Stomach (tissue), 4 donors: ENCODE measurements around the gene SIRT7.

Experiments
- CTCF ChIP-seq, 7 experiments: fragments of 450-650 bp in 4 of 7; fragments of 200-600 bp in 3 of 7; sonication (generic) in 3 of 7; IDR thresholded peaks; one replicate each; pipeline ENCODE4 v1.5.1; 2016 to 2019; ENCODE audit warnings: antibody characterized with exemption in 7 of 7, control low read depth in 2 of 7, mild to moderate bottlenecking in 1 of 7
- EP300 ChIP-seq: sonication (generic); formaldehyde crosslinking; IDR thresholded peaks from one replicate; pipeline ENCODE4 v1.6.1; 2017; ENCODE audit warnings: antibody characterized with exemption
- POLR2A ChIP-seq, 4 donors: fragments of 450-650 bp; IDR thresholded peaks; one replicate each; pipeline ENCODE4 v1.6.1; 2016; ENCODE audit warnings: antibody characterized with exemption in 4 of 4, control low read depth in 2 of 4, mild to moderate bottlenecking in 1 of 4, moderate library complexity in 1 of 4
- POLR2AphosphoS5 ChIP-seq, 3 donors: sonication (generic); formaldehyde crosslinking; IDR thresholded peaks; one replicate each; pipeline ENCODE4 v1.6.1; 2016; ENCODE audit warnings: antibody characterized with exemption in 3 of 3

- TF ChIP-seq POLR2AphosphoS5 (IDR thresholded peaks at IDR 0.05) (no peak), POLR2A (IDR thresholded peaks at IDR 0.05) (no peak), CTCF (IDR thresholded peaks at IDR 0.05) (no peak), EP300 (no peak)
These were observed 47.6 kb downstream of the SIRT7 start for GRCh38 chr17:81870131-81870980.
